Spleen (tissue), 7 donors: ENCODE data around the gene SLC22A23.

Experiments used
- POLR2AphosphoS5 ChIP-seq, 3 donors: sonication (generic); formaldehyde crosslinking; IDR thresholded peaks; one replicate each; pipeline ENCODE4 v1.5.1; 2017; ENCODE audit warnings: antibody characterized with exemption in 3 of 3
- TF ChIP-seq, protein P1 (sequence below), 11 experiments: fragments of 200-600 bp in 7 of 11; fragments of 450-650 bp in 4 of 11; sonication (generic) in 4 of 11; IDR thresholded peaks in 8 of 11; conservative IDR thresholded peaks in 3 of 11; 1 replicate in 7 of 11; 2 replicates in 4 of 11; pipeline versions ENCODE4 v1.4.0 to v1.8.0; 2016 to 2021; ENCODE audit warnings: antibody characterized with exemption in 11 of 11, inconsistent platforms in 4 of 11, mild to moderate bottlenecking in 1 of 11
- donor health status: DM: no; HTN: no; CAD: no; lungs with moderate emphysema.
- donor health status: DM: no; HTN: no; CAD: no.
- donor health status: DM: no; HTN: no; CAD: no.

DNA sequence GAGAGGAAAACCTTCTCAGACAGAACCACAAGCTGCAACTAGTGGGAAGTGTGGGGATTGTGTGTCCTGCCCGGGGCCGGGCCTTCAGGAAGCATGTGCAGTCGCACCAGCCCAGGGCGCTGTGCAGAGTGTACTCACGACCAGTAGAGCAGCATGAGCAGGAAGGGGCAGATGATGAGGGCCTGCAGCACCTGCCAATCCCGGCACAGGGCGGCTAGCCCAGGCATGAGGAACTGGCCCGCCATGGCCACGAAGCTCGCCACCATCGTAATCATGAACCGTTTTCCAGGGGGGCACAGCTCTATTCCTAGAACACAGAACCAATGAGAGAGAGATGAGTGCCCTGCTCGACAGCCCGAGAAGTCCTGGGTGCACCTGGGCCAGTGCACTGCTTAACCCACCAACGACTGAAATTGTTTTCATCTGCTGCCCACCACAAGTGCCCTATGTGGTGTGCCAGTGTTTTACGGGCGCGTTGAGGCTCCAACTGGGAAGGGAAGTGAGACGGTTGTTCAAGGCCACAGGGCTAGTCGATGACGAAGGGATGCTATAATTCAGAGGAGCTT is 133.1 kb downstream of the SLC22A23 start:
- TF ChIP-seq, protein P1, sequence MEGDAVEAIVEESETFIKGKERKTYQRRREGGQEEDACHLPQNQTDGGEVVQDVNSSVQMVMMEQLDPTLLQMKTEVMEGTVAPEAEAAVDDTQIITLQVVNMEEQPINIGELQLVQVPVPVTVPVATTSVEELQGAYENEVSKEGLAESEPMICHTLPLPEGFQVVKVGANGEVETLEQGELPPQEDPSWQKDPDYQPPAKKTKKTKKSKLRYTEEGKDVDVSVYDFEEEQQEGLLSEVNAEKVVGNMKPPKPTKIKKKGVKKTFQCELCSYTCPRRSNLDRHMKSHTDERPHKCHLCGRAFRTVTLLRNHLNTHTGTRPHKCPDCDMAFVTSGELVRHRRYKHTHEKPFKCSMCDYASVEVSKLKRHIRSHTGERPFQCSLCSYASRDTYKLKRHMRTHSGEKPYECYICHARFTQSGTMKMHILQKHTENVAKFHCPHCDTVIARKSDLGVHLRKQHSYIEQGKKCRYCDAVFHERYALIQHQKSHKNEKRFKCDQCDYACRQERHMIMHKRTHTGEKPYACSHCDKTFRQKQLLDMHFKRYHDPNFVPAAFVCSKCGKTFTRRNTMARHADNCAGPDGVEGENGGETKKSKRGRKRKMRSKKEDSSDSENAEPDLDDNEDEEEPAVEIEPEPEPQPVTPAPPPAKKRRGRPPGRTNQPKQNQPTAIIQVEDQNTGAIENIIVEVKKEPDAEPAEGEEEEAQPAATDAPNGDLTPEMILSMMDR (IDR thresholded peaks at IDR 0.05 in 8 of 11, conservative IDR thresholded peaks at IDR 0.05 in 3 of 11), result no peak
- peak in 1 of 3 donors; percentile 42 for TF ChIP-seq POLR2AphosphoS5 (IDR thresholded peaks at IDR 0.05)
